ENCODE data around the gene GEMIN5.

The GEMIN5 gene

GRCh38 chr5:154895606-154896561 lies 42.1 kb downstream of the GEMIN5 start:
- H3K9me3 ChIP-seq = no peaks in the 10 kb centered on the region
- TF ChIP-seq, protein P1, sequence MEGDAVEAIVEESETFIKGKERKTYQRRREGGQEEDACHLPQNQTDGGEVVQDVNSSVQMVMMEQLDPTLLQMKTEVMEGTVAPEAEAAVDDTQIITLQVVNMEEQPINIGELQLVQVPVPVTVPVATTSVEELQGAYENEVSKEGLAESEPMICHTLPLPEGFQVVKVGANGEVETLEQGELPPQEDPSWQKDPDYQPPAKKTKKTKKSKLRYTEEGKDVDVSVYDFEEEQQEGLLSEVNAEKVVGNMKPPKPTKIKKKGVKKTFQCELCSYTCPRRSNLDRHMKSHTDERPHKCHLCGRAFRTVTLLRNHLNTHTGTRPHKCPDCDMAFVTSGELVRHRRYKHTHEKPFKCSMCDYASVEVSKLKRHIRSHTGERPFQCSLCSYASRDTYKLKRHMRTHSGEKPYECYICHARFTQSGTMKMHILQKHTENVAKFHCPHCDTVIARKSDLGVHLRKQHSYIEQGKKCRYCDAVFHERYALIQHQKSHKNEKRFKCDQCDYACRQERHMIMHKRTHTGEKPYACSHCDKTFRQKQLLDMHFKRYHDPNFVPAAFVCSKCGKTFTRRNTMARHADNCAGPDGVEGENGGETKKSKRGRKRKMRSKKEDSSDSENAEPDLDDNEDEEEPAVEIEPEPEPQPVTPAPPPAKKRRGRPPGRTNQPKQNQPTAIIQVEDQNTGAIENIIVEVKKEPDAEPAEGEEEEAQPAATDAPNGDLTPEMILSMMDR (IDR thresholded peaks at IDR 0.05; ENCODE audit: low read depth, low read length) = no peak
- H3K27me3 ChIP-seq = no peaks in the 10 kb centered on the region
- no peak overlapping the region for H3K4me3 ChIP-seq (ENCODE audit: low read depth, low read length)
- peaks cover 91% of the 10 kb centered on the region for H3K36me3 ChIP-seq
- no peak for DNase-seq
- H3K4me1 ChIP-seq = no peaks in the 10 kb centered on the region

GRCh38 chr5:154893381-154893780 lies 44.6 kb downstream of the GEMIN5 start:
- Histone ChIP-seq H3K4me3 (ENCODE audit: low read depth, low read length) (no peak overlapping the region), H3K4me1 (no peaks in the 10 kb centered on the region), H3K36me3 (peaks cover 88% of the 10 kb centered on the region), H3K27me3 (no peaks in the 10 kb centered on the region), H3K9me3 (no peaks in the 10 kb centered on the region)
- TF ChIP-seq, protein P1 (IDR thresholded peaks at IDR 0.05; ENCODE audit: low read depth, low read length) = no peak
- no peak for DNase-seq

GRCh38 chr5:154892369-154892771 lies 45.6 kb downstream of the GEMIN5 start:
- Histone ChIP-seq H3K36me3 (peaks cover 91% of the 10 kb centered on the region), H3K9me3 (no peaks in the 10 kb centered on the region), H3K4me3 (ENCODE audit: low read depth, low read length) (no peak overlapping the region), H3K4me1 (no peaks in the 10 kb centered on the region), H3K27me3 (no peaks in the 10 kb centered on the region)
- TF ChIP-seq, protein P1 (IDR thresholded peaks at IDR 0.05; ENCODE audit: low read depth, low read length) = no peak
- DNase-seq = peak; percentile 67

- TF ChIP-seq, protein P1 (IDR thresholded peaks at IDR 0.05; ENCODE audit: low read depth, low read length) = no peak
- Histone ChIP-seq H3K9me3 (no peaks in the 10 kb centered on the region), H3K27me3 (no peaks in the 10 kb centered on the region), H3K4me1 (no peaks in the 10 kb centered on the region), H3K36me3 (peaks cover 61% of the 10 kb centered on the region), H3K4me3 (ENCODE audit: low read depth, low read length) (no peak overlapping the region)
- no peak for DNase-seq
Measured at GRCh38 chr5:154885439-154885838, 52.6 kb downstream of the GEMIN5 start.

DNA sequence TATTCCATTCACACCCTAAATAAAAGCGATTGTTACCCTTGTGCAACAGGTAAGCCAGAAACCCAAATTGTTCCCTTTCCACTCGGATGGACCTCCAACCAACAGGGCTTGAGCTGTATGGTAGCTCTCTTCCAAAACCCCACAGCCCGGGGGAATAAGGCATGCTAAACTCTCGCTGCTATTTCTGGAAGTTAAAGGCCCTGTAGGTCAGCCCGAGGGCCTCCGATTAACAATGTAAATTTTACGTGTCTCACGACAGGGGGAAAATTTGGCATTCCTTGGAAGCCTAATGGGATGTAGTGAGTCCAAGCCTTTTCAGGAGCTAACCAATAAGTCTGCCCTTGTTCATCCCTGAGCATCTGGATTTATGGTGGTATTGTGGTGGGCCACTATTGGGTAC lies 53.6 kb downstream of the GEMIN5 start:
- Histone ChIP-seq H3K4me3 (ENCODE audit: low read depth, low read length) (no peak overlapping the region), H3K27me3 (no peaks in the 10 kb centered on the region), H3K4me1 (no peaks in the 10 kb centered on the region), H3K9me3 (no peaks in the 10 kb centered on the region), H3K36me3 (peaks cover 55% of the 10 kb centered on the region)
- DNase-seq = no peak
- TF ChIP-seq, protein P1 (IDR thresholded peaks at IDR 0.05; ENCODE audit: low read depth, low read length) = no peak

DNA sequence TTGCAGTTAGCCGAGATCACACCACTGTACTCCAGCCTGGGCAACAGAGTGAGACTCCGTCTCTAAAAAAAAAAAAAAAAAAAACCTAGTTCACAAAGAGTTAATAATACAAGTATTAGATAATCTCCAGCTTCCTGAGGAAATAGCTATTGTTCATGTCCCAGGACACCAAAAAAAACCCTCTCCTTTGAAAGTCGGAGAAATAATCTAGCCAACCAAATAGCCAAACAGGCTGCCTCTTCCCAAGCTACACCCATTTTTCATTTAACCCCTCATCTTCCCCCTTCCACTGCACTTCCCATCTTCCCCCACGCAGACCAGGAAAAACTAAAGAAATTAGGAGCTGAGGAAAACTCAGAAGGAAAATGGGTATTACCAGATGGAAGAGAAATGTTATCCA lies 56.0 kb downstream of the GEMIN5 start:
- Histone ChIP-seq H3K4me3 (ENCODE audit: low read depth, low read length) (no peak overlapping the region), H3K4me1 (no peaks in the 10 kb centered on the region), H3K9me3 (no peaks in the 10 kb centered on the region; the same call in 1 of the 2 replicates), H3K36me3 (peaks cover 43% of the 10 kb centered on the region), H3K27me3 (no peaks in the 10 kb centered on the region)
- TF ChIP-seq, protein P1 (IDR thresholded peaks at IDR 0.05; ENCODE audit: low read depth, low read length) = no peak
- DNase-seq = no peak

Data from BE2C (cell line).